Neural cell (in vitro differentiated cells): ENCODE data around the gene PRR33.

Source experiments
- EP300 ChIP-seq: fragments of 450-650 bp; conservative IDR thresholded peaks from 2 replicates; pipeline ENCODE4 v1.6.1; 2014; ENCODE audit warnings: antibody characterized with exemption, mild to moderate bottlenecking, moderate library complexity; ENCODE audit not compliant: poor library complexity, severe bottlenecking
- EZH2 ChIP-seq: fragments of 200-600, 300-800 bp; shearing (Covaris generic), sonication (generic); IDR thresholded peaks from 2 replicates; pipeline ENCODE4 v1.6.1; 2014; ENCODE audit warnings: antibody characterized with exemption, low read length, borderline replicate concordance, mild to moderate bottlenecking; ENCODE audit not compliant: insufficient read depth, poor library complexity, severe bottlenecking
- MXI1 ChIP-seq: fragments of 450-650 bp; conservative IDR thresholded peaks from 2 replicates; pipeline ENCODE4 v1.6.1; 2014; ENCODE audit warnings: antibody characterized with exemption, mild to moderate bottlenecking; ENCODE audit not compliant: poor library complexity, severe bottlenecking
- POLR2AphosphoS5 ChIP-seq: IDR thresholded peaks from 2 replicates; pipeline ENCODE4 v1.6.1; 2012
- RAD21 ChIP-seq: fragments of 450-650 bp; conservative IDR thresholded peaks from 2 replicates; pipeline ENCODE4 v1.6.1; 2014; ENCODE audit warnings: antibody characterized with exemption, mild to moderate bottlenecking, moderate library complexity
- SMC3 ChIP-seq: fragments of 450-650 bp; conservative IDR thresholded peaks from 2 replicates; pipeline ENCODE4 v1.6.1; 2014; ENCODE audit warnings: antibody characterized with exemption, mild to moderate bottlenecking, moderate library complexity; ENCODE audit not compliant: poor library complexity
- TAF1 ChIP-seq: IDR thresholded peaks from 2 replicates; pipeline ENCODE4 v1.6.1; 2012; ENCODE audit warnings: low read depth
- TF ChIP-seq, protein P1 (sequence below): fragments of 450-650 bp; IDR thresholded peaks from 2 replicates; pipeline ENCODE4 v1.5.1; 2014; ENCODE audit warnings: antibody characterized with exemption, mild to moderate bottlenecking, moderate library complexity; ENCODE audit not compliant: poor library complexity, severe bottlenecking
- TF ChIP-seq, protein P2 (sequence below): IDR thresholded peaks from 2 replicates; pipeline ENCODE4 v1.6.1; 2012; ENCODE audit warnings: borderline replicate concordance

DNA sequence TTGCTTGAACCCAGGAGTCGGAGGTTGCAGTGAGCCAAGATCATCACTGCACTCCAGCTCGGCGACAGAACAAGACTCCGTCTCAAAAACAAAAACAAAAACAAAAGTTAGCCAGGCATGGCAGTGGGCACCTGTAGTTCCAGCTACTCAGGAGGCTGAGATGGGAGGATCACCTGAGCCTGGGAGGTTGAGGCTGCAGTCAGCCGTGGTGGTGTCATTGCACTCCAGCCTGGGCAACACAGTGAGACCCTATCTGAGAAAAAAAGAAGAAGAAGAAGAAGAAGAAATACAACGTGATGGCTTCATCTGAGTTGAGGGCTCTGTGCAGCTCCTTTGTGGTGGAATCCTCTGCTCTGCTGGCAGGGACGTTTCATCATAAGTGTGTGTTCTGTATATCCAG lies 17.8 kb upstream of the PRR33 start:
- no peak for TF ChIP-seq TAF1
- TF ChIP-seq, protein P1, sequence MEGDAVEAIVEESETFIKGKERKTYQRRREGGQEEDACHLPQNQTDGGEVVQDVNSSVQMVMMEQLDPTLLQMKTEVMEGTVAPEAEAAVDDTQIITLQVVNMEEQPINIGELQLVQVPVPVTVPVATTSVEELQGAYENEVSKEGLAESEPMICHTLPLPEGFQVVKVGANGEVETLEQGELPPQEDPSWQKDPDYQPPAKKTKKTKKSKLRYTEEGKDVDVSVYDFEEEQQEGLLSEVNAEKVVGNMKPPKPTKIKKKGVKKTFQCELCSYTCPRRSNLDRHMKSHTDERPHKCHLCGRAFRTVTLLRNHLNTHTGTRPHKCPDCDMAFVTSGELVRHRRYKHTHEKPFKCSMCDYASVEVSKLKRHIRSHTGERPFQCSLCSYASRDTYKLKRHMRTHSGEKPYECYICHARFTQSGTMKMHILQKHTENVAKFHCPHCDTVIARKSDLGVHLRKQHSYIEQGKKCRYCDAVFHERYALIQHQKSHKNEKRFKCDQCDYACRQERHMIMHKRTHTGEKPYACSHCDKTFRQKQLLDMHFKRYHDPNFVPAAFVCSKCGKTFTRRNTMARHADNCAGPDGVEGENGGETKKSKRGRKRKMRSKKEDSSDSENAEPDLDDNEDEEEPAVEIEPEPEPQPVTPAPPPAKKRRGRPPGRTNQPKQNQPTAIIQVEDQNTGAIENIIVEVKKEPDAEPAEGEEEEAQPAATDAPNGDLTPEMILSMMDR: no peak
- no peak for TF ChIP-seq EZH2
- no peak for TF ChIP-seq POLR2AphosphoS5
- TF ChIP-seq RAD21: no peak
- TF ChIP-seq MXI1: no peak
- TF ChIP-seq, protein P2, sequence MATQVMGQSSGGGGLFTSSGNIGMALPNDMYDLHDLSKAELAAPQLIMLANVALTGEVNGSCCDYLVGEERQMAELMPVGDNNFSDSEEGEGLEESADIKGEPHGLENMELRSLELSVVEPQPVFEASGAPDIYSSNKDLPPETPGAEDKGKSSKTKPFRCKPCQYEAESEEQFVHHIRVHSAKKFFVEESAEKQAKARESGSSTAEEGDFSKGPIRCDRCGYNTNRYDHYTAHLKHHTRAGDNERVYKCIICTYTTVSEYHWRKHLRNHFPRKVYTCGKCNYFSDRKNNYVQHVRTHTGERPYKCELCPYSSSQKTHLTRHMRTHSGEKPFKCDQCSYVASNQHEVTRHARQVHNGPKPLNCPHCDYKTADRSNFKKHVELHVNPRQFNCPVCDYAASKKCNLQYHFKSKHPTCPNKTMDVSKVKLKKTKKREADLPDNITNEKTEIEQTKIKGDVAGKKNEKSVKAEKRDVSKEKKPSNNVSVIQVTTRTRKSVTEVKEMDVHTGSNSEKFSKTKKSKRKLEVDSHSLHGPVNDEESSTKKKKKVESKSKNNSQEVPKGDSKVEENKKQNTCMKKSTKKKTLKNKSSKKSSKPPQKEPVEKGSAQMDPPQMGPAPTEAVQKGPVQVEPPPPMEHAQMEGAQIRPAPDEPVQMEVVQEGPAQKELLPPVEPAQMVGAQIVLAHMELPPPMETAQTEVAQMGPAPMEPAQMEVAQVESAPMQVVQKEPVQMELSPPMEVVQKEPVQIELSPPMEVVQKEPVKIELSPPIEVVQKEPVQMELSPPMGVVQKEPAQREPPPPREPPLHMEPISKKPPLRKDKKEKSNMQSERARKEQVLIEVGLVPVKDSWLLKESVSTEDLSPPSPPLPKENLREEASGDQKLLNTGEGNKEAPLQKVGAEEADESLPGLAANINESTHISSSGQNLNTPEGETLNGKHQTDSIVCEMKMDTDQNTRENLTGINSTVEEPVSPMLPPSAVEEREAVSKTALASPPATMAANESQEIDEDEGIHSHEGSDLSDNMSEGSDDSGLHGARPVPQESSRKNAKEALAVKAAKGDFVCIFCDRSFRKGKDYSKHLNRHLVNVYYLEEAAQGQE: no peak
- TF ChIP-seq SMC3: no peak
- TF ChIP-seq EP300: no peak
